HepG2 (cell line): ENCODE measurements around the gene WDR82. TPM values are rescaled to one million over a fixed set of nuclear protein-coding genes. Genes with fewer than 3 reads are reported as not detected.

Experiments used
- ATF6 ChIP-seq: sonication (generic); formaldehyde crosslinking; conservative IDR thresholded peaks from 2 replicates; pipeline ENCODE4 v1.4.0; 2020; ENCODE audit warnings: missing genetic modification reagents
- ATRX ChIP-seq: sonication (generic); formaldehyde crosslinking; IDR thresholded peaks from 2 replicates; pipeline ENCODE4 v1.4.0; 2020; ENCODE audit warnings: missing genetic modification reagents, borderline replicate concordance
- BRD4 ChIP-seq: sonication (generic); formaldehyde crosslinking; IDR thresholded peaks from 2 replicates; pipeline ENCODE4 v1.4.0; 2020; ENCODE audit warnings: missing genetic modification reagents
- CENPBD1 ChIP-seq: sonication (generic); formaldehyde crosslinking; IDR thresholded peaks from 2 replicates; pipeline ENCODE4 v1.8.0; 2022; ENCODE audit warnings: missing genetic modification reagents, low read depth, mild to moderate bottlenecking, borderline replicate concordance
- CREBL2 ChIP-seq: sonication (generic); formaldehyde crosslinking; IDR thresholded peaks from 2 replicates; pipeline ENCODE4 v1.8.1; 2023; ENCODE audit warnings: missing genetic modification reagents, mild to moderate bottlenecking, borderline replicate concordance
- HMG20B ChIP-seq: conservative IDR thresholded peaks from 2 replicates; pipeline ENCODE4 v1.6.1; 2016; ENCODE audit warnings: missing genetic modification reagents, missing compliant biosample characterization
- KLF16 ChIP-seq, 2 experiments: sonication (generic) in 1 of 2; formaldehyde crosslinking in 1 of 2; IDR thresholded peaks; 2 replicates each; pipeline versions ENCODE4 v1.6.1 to v1.8.0; 2016 to 2023; ENCODE audit warnings: missing genetic modification reagents in 2 of 2, missing compliant biosample characterization in 1 of 2
- MNT ChIP-seq: fragments of 450-650 bp; IDR thresholded peaks from 2 replicates; pipeline ENCODE4 v1.6.1; 2016
- MZF1 ChIP-seq: sonication (generic); formaldehyde crosslinking; IDR thresholded peaks from 2 replicates; pipeline ENCODE4 v1.8.1; 2023; ENCODE audit warnings: mild to moderate bottlenecking, missing genetic modification reagents, borderline replicate concordance
- NR2F6 ChIP-seq, 2 experiments: IDR thresholded peaks; 2 replicates each; pipeline ENCODE4 v1.6.1; 2016; ENCODE audit warnings: antibody characterized with exemption in 1 of 2, mild to moderate bottlenecking in 1 of 2
- RNF219 ChIP-seq: sonication (generic); formaldehyde crosslinking; IDR thresholded peaks from 2 replicates; pipeline ENCODE4 v1.5.0; 2020; ENCODE audit warnings: mild to moderate bottlenecking, missing genetic modification reagents
- XBP1 ChIP-seq: sonication (generic); formaldehyde crosslinking; IDR thresholded peaks from 2 replicates; pipeline ENCODE4 v1.5.0; 2020; ENCODE audit warnings: missing genetic modification reagents
- ZKSCAN8 ChIP-seq: IDR thresholded peaks from 2 replicates; pipeline ENCODE4 v1.6.1; 2016; ENCODE audit warnings: borderline replicate concordance, missing genetic modification reagents, missing compliant biosample characterization
- ZNF256 ChIP-seq: sonication (generic); formaldehyde crosslinking; conservative IDR thresholded peaks from 2 replicates; pipeline ENCODE4 v1.4.0; 2020; ENCODE audit warnings: missing genetic modification reagents
- ZNF331 ChIP-seq: sonication (generic); formaldehyde crosslinking; IDR thresholded peaks from 2 replicates; pipeline ENCODE4 v1.4.0; 2020; ENCODE audit warnings: missing genetic modification reagents
- ZNF574 ChIP-seq: sonication (generic); formaldehyde crosslinking; IDR thresholded peaks from 2 replicates; pipeline ENCODE4 v1.4.0; 2020; ENCODE audit warnings: missing genetic modification reagents
- ZNF598 ChIP-seq: sonication (generic); formaldehyde crosslinking; IDR thresholded peaks from 2 replicates; pipeline ENCODE4 v1.5.1; 2020; ENCODE audit warnings: mild to moderate bottlenecking, missing genetic modification reagents, borderline replicate concordance
- ZNF724P ChIP-seq: sonication (generic); formaldehyde crosslinking; IDR thresholded peaks from 2 replicates; pipeline ENCODE4 v1.8.0; 2022; ENCODE audit warnings: missing genetic modification reagents, borderline replicate concordance
- ZNF816 ChIP-seq: sonication (generic); formaldehyde crosslinking; IDR thresholded peaks from 2 replicates; pipeline ENCODE4 v1.8.0; 2022; ENCODE audit warnings: missing genetic modification reagents, mild to moderate bottlenecking, borderline replicate concordance
- polyA plus RNA-seq, 8 experiments: library from polyadenylated mRNA; depleted of rRNA in 3 of 8; stranded (reverse) in 7 of 8; unstranded in 1 of 8; fragments of >200 nt; fragmentation: Illumina TruSeq in 4 of 8; extraction: Trizol in 4 of 8; gene quantifications; 2 replicates each; pipeline versions ENCODE4 v1.2.1 to v1.2.3, GENCODE V29; 2011 to 2016; ENCODE audit warnings: low read depth in 4 of 8, missing spikeins in 1 of 8, mixed read lengths in 1 of 8; ENCODE audit not compliant: insufficient read depth in 1 of 8
- total RNA-seq, 5 experiments: library from RNA; depleted of rRNA; stranded (reverse); fragments of >200 nt; fragmentation: Illumina TruSeq; extraction: Trizol; gene quantifications; 2 replicates each; pipeline ENCODE4 v1.2.3, GENCODE V29; 2016; ENCODE audit warnings: low read depth in 1 of 5

The WDR82 gene
- total and polyA plus RNA-seq, 2 of the 13 experiments (the other 11 are each of a cell fraction or from before 2014, with no cell fraction given) = 39.1 to 59.5 TPM

- no peak for TF ChIP-seq CENPBD1
- peak; percentile 21; the same call in 1 of the 2 replicates for TF ChIP-seq BRD4 (CRISPR knock-in tag)
- no peak for TF ChIP-seq ZKSCAN8 (CRISPR knock-in tag)
- no peak for TF ChIP-seq ATRX (CRISPR knock-in tag)
- TF ChIP-seq RNF219 (CRISPR knock-in tag) = no peak
- TF ChIP-seq ATF6 (CRISPR knock-in tag) = no peak
- TF ChIP-seq MNT = 0 out of 2 replicates have a peak, but pooled peaks have one; percentile 2
- TF ChIP-seq ZNF574 = no peak; the same call in 1 of the 2 replicates
- no peak for TF ChIP-seq ZNF256
- TF ChIP-seq HMG20B (CRISPR knock-in tag) = no peak
- TF ChIP-seq ZNF598 = no peak
- no peak for TF ChIP-seq KLF16 (CRISPR knock-in tag; IDR thresholded peaks at IDR 0.05)
- no peak for TF ChIP-seq XBP1 (CRISPR knock-in tag)
- TF ChIP-seq MZF1 (CRISPR knock-in tag) = no peak
- TF ChIP-seq NR2F6 (IDR thresholded peaks at IDR 0.05) = peak; percentile 73
- peak; percentile 44; the same call in 1 of the 2 replicates for TF ChIP-seq NR2F6 (CRISPR knock-in tag; IDR thresholded peaks at IDR 0.05)
- no peak for TF ChIP-seq CREBL2 (CRISPR knock-in tag)
- TF ChIP-seq ZNF331 (CRISPR knock-in tag) = no peak
- no peak for TF ChIP-seq ZNF724P (CRISPR knock-in tag)
- no peak for TF ChIP-seq ZNF816 (CRISPR knock-in tag)
Measured at GRCh38 chr3:52277071-52277964, 1.1 kb downstream of the WDR82 start (continued).
